Kidney glomerular epithelial cell (primary cell): Measurements from ENCODE around the gene ZNF649.
"Not testable (repeated sequence)": the region's sequence is repeated elsewhere in the genome, so short reads cannot be mapped to it uniquely, and the experiment has no call there.

Experiments used
- DNase-seq: peaks from one replicate; lab custom pipeline; 2025; lab: John Stamatoyannopoulos, UW

ZNF649 gene

GRCh38 chr19:51904331-51905165 lies at the start of gene ZNF649:
TSS of gene ZNF649 (minus strand) at chr19:51905017. CDS start at chr19:51900107, 4,910 bp downstream.
- DNase-seq: peak; percentile 77

GRCh38 chr19:51948975-51949374 lies 44.2 kb upstream of the ZNF649 start:
- DNase-seq: no peak

DNA sequence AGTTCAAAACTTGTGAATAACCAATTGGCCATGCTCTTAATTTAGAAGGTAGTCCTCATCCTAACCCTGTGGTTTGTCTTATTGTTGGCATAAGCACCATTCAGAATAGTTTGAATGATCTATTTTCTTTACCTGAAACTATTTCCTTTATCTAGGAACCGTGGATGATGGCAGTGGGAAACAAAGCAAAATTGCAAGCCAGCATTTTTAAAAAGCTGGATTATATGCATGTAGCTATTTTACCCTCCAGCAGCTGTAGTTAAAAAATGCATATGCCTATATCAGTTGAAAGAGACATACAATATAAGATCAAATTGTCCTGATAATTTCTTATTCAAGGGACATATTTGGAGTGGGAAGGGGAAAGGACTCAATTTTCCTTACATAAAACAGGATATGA lies 41.8 kb upstream of the ZNF649 start:
- DNase-seq: no peak

GRCh38 chr19:51944798-51945552 lies 40.2 kb upstream of the ZNF649 start:
- no peak for DNase-seq

- no peak for DNase-seq
These were observed 34.1 kb upstream of the ZNF649 start for GRCh38 chr19:51938936-51939335.

DNA sequence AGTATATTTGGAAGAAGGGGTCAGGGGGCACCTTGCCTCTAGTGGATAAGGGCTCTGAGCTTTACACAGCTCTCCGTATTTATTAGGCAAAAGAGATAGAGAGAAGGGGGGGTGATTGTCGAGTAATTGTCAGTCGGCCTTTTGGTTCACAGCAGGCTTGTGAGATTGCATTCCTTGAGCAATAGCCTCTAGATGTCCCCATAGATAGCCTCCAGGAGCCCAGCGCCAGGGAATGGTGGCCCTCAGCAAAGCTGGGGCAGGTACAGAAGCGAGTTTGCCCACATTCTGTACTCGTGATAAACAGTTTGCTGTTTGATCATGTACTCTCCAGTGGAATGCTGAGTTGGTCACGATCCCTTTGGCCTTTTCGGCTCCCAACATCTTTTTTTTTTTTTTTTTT lies 27.1 kb upstream of the ZNF649 start:
- DNase-seq: no peak

- DNase-seq: no peak
These were observed 23.0 kb upstream of the ZNF649 start for GRCh38 chr19:51927859-51928258.

GRCh38 chr19:51926784-51927741 lies 22.2 kb upstream of the ZNF649 start, which contains the start of gene ZNF613:
TSS of gene ZNF613 (plus strand) at chr19:51927472. CDS start at chr19:51936221, 8,749 bp downstream.
- DNase-seq: peak; percentile 99

- no peak for DNase-seq
These were observed 21.6 kb upstream of the ZNF649 start for GRCh38 chr19:51926426-51926783.

DNA sequence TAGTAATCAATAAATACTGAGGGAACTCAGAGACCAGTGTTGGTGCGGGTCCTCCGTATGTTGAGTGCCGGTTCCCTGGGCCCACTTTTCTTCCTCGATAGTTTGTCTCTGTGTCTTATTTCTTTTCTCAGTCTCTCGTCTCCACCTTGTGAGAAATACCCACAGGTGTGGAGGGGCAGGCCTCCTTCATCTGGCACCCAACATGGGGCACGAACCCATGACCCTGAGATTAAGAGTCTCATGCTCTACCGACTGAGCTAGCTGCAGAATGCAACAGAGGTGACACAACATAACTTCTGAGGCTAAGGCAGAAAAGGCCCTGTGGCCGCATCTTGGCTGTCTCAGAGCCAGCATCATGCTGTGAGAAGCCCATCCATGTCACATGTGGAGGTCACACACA lies 17.1 kb upstream of the ZNF649 start:
- no peak for DNase-seq

- no peak for DNase-seq
These were observed 14.8 kb upstream of the ZNF649 start for GRCh38 chr19:51919606-51920005.

GRCh38 chr19:51916167-51916566 lies 11.3 kb upstream of the ZNF649 start:
- DNase-seq: no peak

DNA sequence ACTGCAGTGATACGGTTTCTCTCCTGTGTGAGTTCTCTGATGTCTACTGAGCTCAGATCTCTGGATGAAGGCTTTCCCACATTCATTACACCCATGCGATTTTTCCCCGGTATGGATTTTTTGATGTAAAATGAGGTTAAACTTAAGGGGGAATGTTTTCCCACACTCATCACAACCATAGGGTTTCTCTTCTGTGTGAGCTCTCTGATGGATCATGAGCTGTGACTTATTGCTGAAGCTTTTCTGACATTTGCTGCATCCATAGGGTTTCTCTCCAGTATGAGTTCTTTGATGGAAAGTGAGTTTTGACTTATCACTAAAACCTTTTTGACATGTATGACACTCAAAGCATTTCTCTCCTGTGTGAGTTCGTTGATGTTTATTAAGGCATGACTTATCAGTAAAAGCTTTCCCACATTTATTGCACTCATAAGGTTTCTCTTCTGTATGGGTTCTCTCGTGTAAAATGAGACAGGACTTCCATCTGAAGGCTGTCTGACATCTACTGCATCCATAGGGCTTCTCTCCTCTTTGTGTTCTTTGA lies 10.6 kb upstream of the ZNF649 start:
- no peak for DNase-seq

DNA sequence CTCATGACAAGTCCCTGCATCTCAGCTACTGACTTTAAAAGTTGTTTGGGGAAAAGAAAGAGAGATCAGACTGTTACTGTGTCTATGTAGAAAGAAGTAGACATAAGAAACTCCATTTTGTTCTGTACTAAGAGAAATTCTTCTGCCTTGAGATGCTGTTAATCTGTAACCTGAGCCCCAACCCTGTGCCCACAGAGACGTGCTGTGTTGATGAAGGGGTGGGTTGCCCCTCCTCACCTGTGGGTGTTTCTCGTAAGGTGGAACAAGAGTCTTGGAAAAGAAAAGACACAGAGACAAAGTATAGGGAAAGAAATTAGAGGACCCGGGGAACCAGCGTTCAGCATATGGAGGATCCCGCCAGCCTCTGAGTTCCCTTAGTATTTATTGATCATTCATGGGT lies 3.2 kb upstream of the ZNF649 start:
- not testable (repeated sequence) for DNase-seq

DNA sequence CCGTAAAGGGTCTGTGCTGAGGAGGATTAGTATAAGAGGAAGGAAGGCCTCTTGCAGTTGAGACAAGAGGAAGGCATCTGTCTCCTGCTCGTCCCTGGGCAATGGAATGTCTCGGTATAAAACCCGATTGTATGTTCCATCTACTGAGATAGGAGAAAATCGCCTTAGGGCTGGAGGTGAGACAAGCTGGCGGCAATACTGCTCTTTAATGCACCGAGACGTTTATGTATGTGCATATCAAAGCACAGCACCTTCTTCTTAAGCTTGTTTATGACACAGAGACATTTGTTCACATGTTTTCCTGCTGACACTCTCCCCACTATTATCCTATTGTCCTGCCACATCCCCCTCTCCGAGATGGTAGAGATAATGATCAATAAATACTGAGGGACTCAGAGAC lies 1.3 kb upstream of the ZNF649 start:
- not testable (repeated sequence) for DNase-seq

GRCh38 chr19:51905639-51906038 lies 822 bp upstream of the ZNF649 start:
- not testable (repeated sequence) for DNase-seq

- no peak for DNase-seq
These were observed 389 bp upstream of the ZNF649 start for GRCh38 chr19:51905206-51905605.

- no peak for DNase-seq
These were observed 1.6 kb downstream of the ZNF649 start for GRCh38 chr19:51903192-51903591.

- no peak for DNase-seq
These were observed 3.0 kb downstream of the ZNF649 start for GRCh38 chr19:51901860-51902259.

DNA sequence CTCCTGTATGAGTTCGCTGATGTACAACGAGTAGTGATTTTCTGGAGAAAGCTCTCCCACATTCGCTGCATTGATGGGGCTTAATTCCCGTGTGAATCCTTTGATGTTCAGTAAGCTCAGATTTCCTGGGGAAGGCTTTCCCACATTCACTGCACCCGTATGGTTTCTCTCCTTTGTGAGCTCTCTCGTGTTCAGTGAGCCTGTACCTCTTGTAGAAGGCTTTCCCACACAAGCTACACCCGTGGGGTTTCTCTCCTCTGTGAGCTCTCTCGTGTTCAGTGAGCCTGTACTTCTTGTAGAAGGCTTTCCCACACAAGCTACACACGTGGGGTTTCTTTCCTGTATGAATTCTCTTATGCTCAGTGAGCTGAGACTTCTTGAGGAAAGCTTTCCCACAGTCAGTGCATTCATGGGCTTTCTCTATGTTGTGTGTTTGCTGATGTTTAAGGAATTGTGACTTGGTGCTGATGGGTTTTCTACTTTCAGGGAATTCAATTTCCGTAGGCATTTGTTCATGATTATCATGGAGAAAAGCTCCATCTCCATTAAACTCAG lies 13.5 kb downstream of the ZNF649 start:
- no peak for DNase-seq

GRCh38 chr19:51889934-51890333 lies 14.9 kb downstream of the ZNF649 start:
- DNase-seq: no peak
